GM10248 (cell line): ENCODE results near the gene NOX3.
A peak's percentile ranks its signal among the peaks of the same experiment; 100 is the strongest.

Experiments used
- CTCF ChIA-PET: fragments of 300-600 bp; sonication (Branson Sonifier 250); formaldehyde crosslinking; extraction: SDS; loops from one replicate; lab custom pipeline; 2021; ENCODE audit warnings: antibody characterized with exemption; lab: Yijun Ruan, JAX
- POLR2A ChIA-PET: fragments of 350-650 bp; sonication (Branson Sonifier 250); formaldehyde crosslinking; extraction: SDS; loops from one replicate; lab custom pipeline; 2020; ENCODE audit warnings: antibody characterized with exemption; lab: Yijun Ruan, JAX
- DNase-seq: peaks from one replicate; pipeline ENCODE4 v3.0.0; 2012; ENCODE audit errors: extremely low spot score
- CTCF ChIP-seq: IDR thresholded peaks from 2 replicates; pipeline ENCODE4 v1.5.1; 2012; ENCODE audit warnings: mild to moderate bottlenecking, low read depth; ENCODE audit errors: extremely low read depth, missing control alignments, control extremely low read depth

NOX3 gene

GRCh38 chr6:155354167-155354566 lies 101.5 kb downstream of the NOX3 start:
- POLR2A ChIA-PET = no interaction called here
- TF ChIP-seq CTCF = no peak
- CTCF ChIA-PET = interaction anchor here (1.3 to 1.6 kb wide), 4 partner anchors 9 to 20 kb away, joined by 3 to 6 read pairs (median 5); no protein-coding TSS in a partner anchor
- no peak for DNase-seq

GRCh38 chr6:155352811-155353210 lies 102.8 kb downstream of the NOX3 start:
- ChIA-PET POLR2A (no interaction called here), CTCF (interaction anchor here (1.7 kb wide), 1 partner anchor 12 kb away, joined by 9 read pairs; no protein-coding TSS in a partner anchor)
- no peak for TF ChIP-seq CTCF
- no peak for DNase-seq

GRCh38 chr6:155352130-155352420 lies 103.6 kb downstream of the NOX3 start:
- POLR2A ChIA-PET = no interaction called here
- no peak for DNase-seq
- CTCF ChIA-PET = interaction anchor here (1.0 to 1.7 kb wide), 2 partner anchors 12 to 163 kb away, joined by 3 to 9 read pairs; no protein-coding TSS in a partner anchor
- TF ChIP-seq CTCF = no peak

GRCh38 chr6:155351273-155352129 lies 104.1 kb downstream of the NOX3 start:
- CTCF ChIA-PET = interaction anchor here (1.0 to 1.7 kb wide), 3 partner anchors 11 to 163 kb away, joined by 3 to 9 read pairs (median 5); no protein-coding TSS in a partner anchor
- POLR2A ChIA-PET = no interaction called here
- peak; percentile 75 for DNase-seq
- TF ChIP-seq CTCF = no peak

- POLR2A ChIA-PET = no interaction called here
- CTCF ChIA-PET = interaction anchor here (0.9 to 1.5 kb wide), 4 partner anchors 9 to 22 kb away, joined by 3 to 5 read pairs (median 4); no protein-coding TSS in a partner anchor
- TF ChIP-seq CTCF = no peak
- DNase-seq = no peak
Measured at GRCh38 chr6:155349956-155350355, 105.7 kb downstream of the NOX3 start.

- ChIA-PET CTCF (interaction anchor here (0.8 to 1.5 kb wide), 5 partner anchors 19 to 141 kb away, joined by 3 to 5 read pairs (median 4); no protein-coding TSS in a partner anchor), POLR2A (no interaction called here)
- TF ChIP-seq CTCF = no peak
- DNase-seq = no peak
Measured at GRCh38 chr6:155349129-155349528, 106.5 kb downstream of the NOX3 start.
